GM21360 (cell line): ENCODE results near the gene SLC37A1.

ENCODE experiments used
- ATAC-seq: cut with Tn5 transposase; IDR thresholded peaks from one replicate; pipeline ENCODE4 v1.9.1; 2021; ENCODE audit warnings: mild to moderate bottlenecking, moderate library complexity; ENCODE audit not compliant: unreplicated experiment

Gene SLC37A1

GRCh38 chr21:42542196-42542595 is 28.5 kb downstream of the SLC37A1 start:
- ATAC-seq = no peak

GRCh38 chr21:42542596-42542995 is 28.9 kb downstream of the SLC37A1 start:
- ATAC-seq = no peak

- no peak for ATAC-seq
These were observed 29.6 kb downstream of the SLC37A1 start for GRCh38 chr21:42543106-42543847.

- ATAC-seq = no peak
These were observed 30.9 kb downstream of the SLC37A1 start for GRCh38 chr21:42544544-42544943.

- ATAC-seq = no peak
These were observed 31.7 kb downstream of the SLC37A1 start for GRCh38 chr21:42545317-42545716.

- ATAC-seq = no peak
These were observed 32.1 kb downstream of the SLC37A1 start for GRCh38 chr21:42545745-42546144.

- ATAC-seq = no peak
These were observed 32.8 kb downstream of the SLC37A1 start for GRCh38 chr21:42546433-42546832.

- no peak for ATAC-seq
These were observed 33.6 kb downstream of the SLC37A1 start for GRCh38 chr21:42547001-42547905.

GRCh38 chr21:42547906-42548365 is 34.3 kb downstream of the SLC37A1 start:
- ATAC-seq = no peak

- no peak for ATAC-seq
These were observed 35.2 kb downstream of the SLC37A1 start for GRCh38 chr21:42548687-42549406.

GRCh38 chr21:42550817-42551216 is 37.2 kb downstream of the SLC37A1 start:
- ATAC-seq = no peak

- no peak for ATAC-seq
These were observed 39.0 kb downstream of the SLC37A1 start for GRCh38 chr21:42552407-42553336.

- ATAC-seq = no peak
These were observed 39.8 kb downstream of the SLC37A1 start for GRCh38 chr21:42553435-42553834.

- ATAC-seq = no peak
These were observed 40.8 kb downstream of the SLC37A1 start for GRCh38 chr21:42554251-42554961.

GRCh38 chr21:42555756-42556438 is 42.2 kb downstream of the SLC37A1 start:
- ATAC-seq = no peak

GRCh38 chr21:42556476-42556875 is 42.8 kb downstream of the SLC37A1 start:
- no peak for ATAC-seq

- no peak for ATAC-seq
These were observed 43.3 kb downstream of the SLC37A1 start for GRCh38 chr21:42556960-42557359.

GRCh38 chr21:42557420-42557819 is 43.8 kb downstream of the SLC37A1 start:
- ATAC-seq = no peak

- no peak for ATAC-seq
These were observed 44.7 kb downstream of the SLC37A1 start for GRCh38 chr21:42558368-42558767.
